GM20431 (cell line): ENCODE data around the gene EEA1.

Source experiments
- in situ Hi-C: fragments of 300-500 bp; cut with MseI, MboI; formaldehyde crosslinking; loops from one replicate; pipeline ENCODE4 v1.15.0; 2020; ENCODE audit warnings: low sequenced_read_pairs; ENCODE audit not compliant: unreplicated experiment

EEA1 gene

GRCh38 chr12:92939116-92939515 is 10.0 kb upstream of the EEA1 start:
- in situ Hi-C loops, result no loop called here

GRCh38 chr12:92938638-92939037 is 9.5 kb upstream of the EEA1 start:
- in situ Hi-C loops, result no loop called here

GRCh38 chr12:92938018-92938417 is 8.9 kb upstream of the EEA1 start:
- in situ Hi-C loops, result no loop called here

- in situ Hi-C loops, result no loop called here
These were observed 4.5 kb upstream of the EEA1 start for GRCh38 chr12:92933606-92934005.

GRCh38 chr12:92930421-92930820 is 1.3 kb upstream of the EEA1 start:
- in situ Hi-C loops, result no loop called here

GRCh38 chr12:92929983-92930382 is 888 bp upstream of the EEA1 start:
- in situ Hi-C loops, result no loop called here

- in situ Hi-C loops, result no loop called here
These were observed 604 bp downstream of the EEA1 start for GRCh38 chr12:92928421-92928961.

GRCh38 chr12:92927436-92928281 is 1.4 kb downstream of the EEA1 start:
- in situ Hi-C loops, result no loop called here

GRCh38 chr12:92927055-92927435 is 2.0 kb downstream of the EEA1 start:
- in situ Hi-C loops, result no loop called here

- in situ Hi-C loops, result no loop called here
These were observed 2.5 kb downstream of the EEA1 start for GRCh38 chr12:92926549-92926948.

GRCh38 chr12:92921877-92922276 is 7.2 kb downstream of the EEA1 start:
- in situ Hi-C loops, result no loop called here

GRCh38 chr12:92915365-92915764 is 13.7 kb downstream of the EEA1 start:
- in situ Hi-C loops, result no loop called here

GRCh38 chr12:92914170-92914569 is 14.9 kb downstream of the EEA1 start:
- in situ Hi-C loops, result no loop called here

GRCh38 chr12:92912672-92913071 is 16.4 kb downstream of the EEA1 start:
- in situ Hi-C loops, result no loop called here

GRCh38 chr12:92912052-92912451 is 17.0 kb downstream of the EEA1 start:
- in situ Hi-C loops, result no loop called here

GRCh38 chr12:92911339-92911738 is 17.8 kb downstream of the EEA1 start:
- in situ Hi-C loops, result no loop called here

GRCh38 chr12:92908108-92908507 is 21.0 kb downstream of the EEA1 start:
- in situ Hi-C loops, result no loop called here

- in situ Hi-C loops, result no loop called here
These were observed 23.1 kb downstream of the EEA1 start for GRCh38 chr12:92905811-92906554.

- in situ Hi-C loops, result no loop called here
These were observed 23.8 kb downstream of the EEA1 start for GRCh38 chr12:92905258-92905810.

GRCh38 chr12:92900941-92901340 is 28.2 kb downstream of the EEA1 start:
- in situ Hi-C loops, result no loop called here
